Measurements from ENCODE around the gene INPP5F. TPM values are rescaled to one million over a fixed set of nuclear protein-coding genes. Genes with fewer than 3 reads are reported as not detected.
A peak's percentile ranks its signal among the peaks of the same experiment; 100 is the strongest.
"Not testable (repeated sequence)": the region's sequence is repeated elsewhere in the genome, so short reads cannot be mapped to it uniquely, and the experiment has no call there.

Gene INPP5F
- total RNA-seq, 2 donors from 2014 or later, result 3.6 to 7.8 TPM

DNA sequence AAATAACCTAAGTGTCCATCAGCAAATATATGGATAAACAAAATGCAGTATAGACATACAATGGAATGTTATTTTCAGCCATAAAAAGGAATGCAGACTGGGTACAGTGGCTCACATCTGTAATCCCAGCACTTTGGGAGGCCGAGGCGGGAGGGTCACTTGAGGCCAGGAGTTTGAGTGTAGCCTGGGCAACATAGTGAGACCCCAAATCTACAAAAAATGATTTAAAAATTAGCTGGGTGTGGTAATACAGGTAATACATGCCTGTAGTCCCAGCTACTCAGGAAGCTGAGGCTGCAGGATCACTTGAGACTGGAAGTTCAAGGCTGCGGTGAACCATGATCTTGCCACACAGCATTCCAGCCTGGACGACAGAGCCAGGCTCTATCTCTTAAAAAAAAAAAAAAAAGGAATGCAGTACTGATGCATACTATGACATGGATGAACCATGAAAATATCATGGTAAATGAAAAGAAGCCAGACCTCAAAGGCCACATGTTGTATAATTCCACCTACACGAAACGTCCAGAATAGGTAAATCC lies 139.9 kb downstream of the INPP5F start:
- peaks cover 18% of the 10 kb centered on the region for H3K4me1 ChIP-seq
- 85 to 87% methylated on average over 6 of the region's 6 CpGs for WGBS, 2 donors
- no peaks in the 10 kb centered on the region for H3K36me3 ChIP-seq (replicated peaks in 1 of 2; ENCODE audit: insufficient read depth in 1 of 2, low read depth in 2 of 2)

DNA sequence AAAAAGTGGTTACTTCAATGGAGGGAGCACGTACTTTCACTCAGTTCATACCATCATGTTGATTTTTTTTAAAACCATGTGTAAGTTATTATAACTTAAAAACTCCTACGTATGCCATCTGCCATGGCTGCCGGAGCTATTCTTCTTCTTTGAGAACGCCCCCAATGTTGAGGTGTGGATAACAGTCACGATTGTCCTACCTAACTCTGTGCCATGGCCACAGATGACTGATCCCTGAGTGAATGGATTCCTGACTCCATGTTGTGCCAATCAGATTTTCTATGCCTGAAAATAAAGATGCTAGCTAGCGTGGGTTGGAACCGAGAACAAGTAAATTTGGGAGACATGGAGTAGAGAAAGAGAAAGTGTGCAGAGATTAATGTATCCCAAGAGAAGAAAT lies 141.5 kb downstream of the INPP5F start:
- intact Hi-C loops (cut with DNase I), result loop anchor here (10.0 kb wide), 1 partner anchor 123 kb away; no protein-coding TSS in a partner anchor
- ATAC-seq (no peak), DNase-seq (no peak)
- Histone ChIP-seq H3K36me3 (replicated peaks in 1 of 2; ENCODE audit: insufficient read depth in 1 of 2, low read depth in 2 of 2) (no peaks in the 10 kb centered on the region), H3K4me1 (peaks cover 27% of the 10 kb centered on the region), H3K9me3 (no peaks in the 10 kb centered on the region), H3K4me3 (no peak overlapping the region), H3K27me3 (no peaks in the 10 kb centered on the region), H3K27ac (no peak overlapping the region)
- WGBS, 2 donors, result 75 to 85% methylated on average over 7 of the region's 7 CpGs
- TF ChIP-seq, protein P1, sequence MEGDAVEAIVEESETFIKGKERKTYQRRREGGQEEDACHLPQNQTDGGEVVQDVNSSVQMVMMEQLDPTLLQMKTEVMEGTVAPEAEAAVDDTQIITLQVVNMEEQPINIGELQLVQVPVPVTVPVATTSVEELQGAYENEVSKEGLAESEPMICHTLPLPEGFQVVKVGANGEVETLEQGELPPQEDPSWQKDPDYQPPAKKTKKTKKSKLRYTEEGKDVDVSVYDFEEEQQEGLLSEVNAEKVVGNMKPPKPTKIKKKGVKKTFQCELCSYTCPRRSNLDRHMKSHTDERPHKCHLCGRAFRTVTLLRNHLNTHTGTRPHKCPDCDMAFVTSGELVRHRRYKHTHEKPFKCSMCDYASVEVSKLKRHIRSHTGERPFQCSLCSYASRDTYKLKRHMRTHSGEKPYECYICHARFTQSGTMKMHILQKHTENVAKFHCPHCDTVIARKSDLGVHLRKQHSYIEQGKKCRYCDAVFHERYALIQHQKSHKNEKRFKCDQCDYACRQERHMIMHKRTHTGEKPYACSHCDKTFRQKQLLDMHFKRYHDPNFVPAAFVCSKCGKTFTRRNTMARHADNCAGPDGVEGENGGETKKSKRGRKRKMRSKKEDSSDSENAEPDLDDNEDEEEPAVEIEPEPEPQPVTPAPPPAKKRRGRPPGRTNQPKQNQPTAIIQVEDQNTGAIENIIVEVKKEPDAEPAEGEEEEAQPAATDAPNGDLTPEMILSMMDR (IDR thresholded peaks at IDR 0.05), result no peak
- TF ChIP-seq POLR2A (IDR thresholded peaks at IDR 0.05), result no peak

More for the DNA sequence above, 139.9 kb downstream of the INPP5F start:
- no peaks in the 10 kb centered on the region for H3K9me3 ChIP-seq
- ATAC-seq (no peak), DNase-seq (no peak)
- intact Hi-C loops (cut with DNase I), result loop anchor here (10.0 kb wide), 1 partner anchor 121 kb away; no protein-coding TSS in a partner anchor
- no peak for TF ChIP-seq POLR2A (IDR thresholded peaks at IDR 0.05)
- TF ChIP-seq, protein P1 (IDR thresholded peaks at IDR 0.05), result no peak
- no peaks in the 10 kb centered on the region for H3K27me3 ChIP-seq
- no peak overlapping the region for H3K27ac ChIP-seq
- H3K4me3 ChIP-seq, result no peak overlapping the region

DNA sequence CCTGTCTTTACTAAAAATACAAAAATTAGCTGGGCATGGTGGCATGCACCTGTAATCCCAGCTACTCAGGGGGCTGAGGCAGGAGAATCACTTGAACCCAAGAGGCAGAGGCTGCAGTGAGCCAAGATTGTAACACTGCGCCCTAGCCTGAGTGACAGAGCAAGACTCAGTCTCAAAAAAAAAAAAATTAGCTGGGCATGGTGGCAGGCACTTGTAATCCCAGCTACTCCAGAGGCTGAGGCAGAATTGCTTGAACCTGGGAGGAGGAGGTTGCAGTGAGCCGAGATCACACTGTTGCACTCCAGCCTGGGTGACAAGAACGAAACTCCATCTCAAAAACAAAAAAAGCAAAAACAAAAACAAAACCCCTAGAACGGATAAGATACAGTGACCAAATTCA lies 143.5 kb downstream of the INPP5F start:
- WGBS, 2 donors, result 78 to 89% methylated on average over 4 of the region's 4 CpGs
- peaks cover 35% of the 10 kb centered on the region for H3K4me1 ChIP-seq
- not testable (repeated sequence) for H3K4me3 ChIP-seq

DNA sequence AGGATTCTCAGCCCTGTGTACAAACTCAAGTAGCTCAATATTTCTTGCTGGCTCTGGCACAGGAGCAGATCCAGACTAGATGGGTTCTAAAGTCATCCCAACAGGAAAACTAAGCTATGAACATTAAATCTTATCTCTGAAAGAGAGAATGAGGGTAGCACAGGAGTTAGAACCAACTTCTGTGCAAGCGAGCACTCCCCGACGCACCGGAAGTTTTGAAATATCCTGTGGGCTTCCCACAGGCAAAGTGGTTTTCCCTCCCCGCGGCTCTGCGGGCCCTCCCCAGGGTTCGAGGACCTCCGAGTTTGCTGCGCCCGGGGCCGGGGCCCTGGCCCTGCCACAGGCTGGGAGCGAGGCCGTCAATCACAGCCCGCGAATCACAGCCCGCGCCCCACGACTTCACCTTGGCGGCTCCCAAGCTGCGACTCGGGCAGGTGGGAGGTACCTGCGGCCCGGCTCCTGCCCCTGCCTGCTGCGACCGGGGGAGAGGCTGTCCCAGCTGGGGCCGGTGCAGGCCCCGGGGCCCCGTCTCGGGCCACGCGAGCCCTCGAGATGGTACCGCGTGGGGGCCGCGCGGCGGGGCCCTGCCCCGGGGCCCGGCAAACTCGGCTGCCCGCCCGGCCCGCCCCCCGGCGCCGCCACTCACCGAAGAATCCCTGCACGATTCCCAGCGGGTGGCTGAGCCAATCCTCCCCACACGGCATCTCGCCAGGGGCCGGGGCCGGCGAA lies 146.2 kb downstream of the INPP5F start:
- H3K27me3 ChIP-seq, result no peaks in the 10 kb centered on the region
- H3K4me3 ChIP-seq, result peak overlapping the region; percentile 16 to 82
- no peaks in the 10 kb centered on the region for H3K9me3 ChIP-seq
- H3K4me1 ChIP-seq, result peaks cover 35% of the 10 kb centered on the region
- 0% methylated on average over 10 to 55 of the region's 56 CpGs for WGBS, 2 donors
- peak overlapping the region; percentile 73 to 94 (median 84) for H3K27ac ChIP-seq
- ATAC-seq (peak; percentile 66), DNase-seq (peak; percentile 68 to 85 (median 74))
- TF ChIP-seq, protein P1 (IDR thresholded peaks at IDR 0.05), result no peak
- peak in 2 of 3 donors; percentile 19 to 27 for TF ChIP-seq POLR2A (IDR thresholded peaks at IDR 0.05)
- no peaks in the 10 kb centered on the region for H3K36me3 ChIP-seq (replicated peaks in 1 of 2; ENCODE audit: insufficient read depth in 1 of 2, low read depth in 2 of 2)
- intact Hi-C loops (cut with DNase I), result no loop called here

More for the DNA sequence above, 143.5 kb downstream of the INPP5F start:
- not testable (repeated sequence) for H3K27ac ChIP-seq; H3K36me3 ChIP-seq (replicated peaks in 1 of 2; ENCODE audit: insufficient read depth in 1 of 2, low read depth in 2 of 2); ATAC-seq; H3K9me3 ChIP-seq; DNase-seq; H3K27me3 ChIP-seq
- intact Hi-C loops (cut with DNase I), result loop anchor here (10.0 kb wide), 1 partner anchor 125 kb away; no protein-coding TSS in a partner anchor

DNA sequence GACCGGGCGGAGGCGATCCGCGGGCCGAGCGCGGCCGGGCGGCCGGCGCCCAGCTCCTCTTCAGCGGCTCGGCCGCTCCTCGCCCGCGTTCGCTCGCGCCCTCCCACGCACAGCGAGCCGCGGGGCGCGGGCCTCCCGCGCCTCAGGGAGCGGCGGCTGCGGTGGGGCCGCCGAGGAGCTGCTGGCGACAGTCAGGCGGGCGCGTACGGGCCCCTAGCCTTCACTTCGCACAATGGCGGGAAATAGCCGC lies 146.7 kb downstream of the INPP5F start, which contains the start of gene MCMBP:
Gene MCMBP (minus strand): TSS at position 234 of the 250 bp plus-strand sequence. CDS start 259 bp downstream, outside the sequence.
- Histone ChIP-seq H3K36me3 (replicated peaks in 1 of 2; ENCODE audit: insufficient read depth in 1 of 2, low read depth in 2 of 2) (no peaks in the 10 kb centered on the region), H3K9me3 (no peaks in the 10 kb centered on the region), H3K4me3 (peak within 1 kb of the TSS; percentile 58 to 82), H3K27ac (peak within 1 kb of the TSS; percentile 73 to 94 (median 84)), H3K27me3 (no peaks in the 10 kb centered on the region), H3K4me1 (peaks cover 35% of the 10 kb centered on the region)
- TF ChIP-seq, protein P1 (IDR thresholded peaks at IDR 0.05), result no peak
- peak in 1 of 3 donors; percentile 72 for TF ChIP-seq POLR2A (IDR thresholded peaks at IDR 0.05)
- DNase-seq, result no peak
- intact Hi-C loops (cut with DNase I), result no loop called here
- ATAC-seq, result peak; percentile 30
- 1% methylated on average over 41 of the region's 42 CpGs; no CpG with 5 or more reads in 1 of the 2 donors for WGBS, 2 donors
